ENCODE data around the gene NDUFA12.

Gene NDUFA12

DNA sequence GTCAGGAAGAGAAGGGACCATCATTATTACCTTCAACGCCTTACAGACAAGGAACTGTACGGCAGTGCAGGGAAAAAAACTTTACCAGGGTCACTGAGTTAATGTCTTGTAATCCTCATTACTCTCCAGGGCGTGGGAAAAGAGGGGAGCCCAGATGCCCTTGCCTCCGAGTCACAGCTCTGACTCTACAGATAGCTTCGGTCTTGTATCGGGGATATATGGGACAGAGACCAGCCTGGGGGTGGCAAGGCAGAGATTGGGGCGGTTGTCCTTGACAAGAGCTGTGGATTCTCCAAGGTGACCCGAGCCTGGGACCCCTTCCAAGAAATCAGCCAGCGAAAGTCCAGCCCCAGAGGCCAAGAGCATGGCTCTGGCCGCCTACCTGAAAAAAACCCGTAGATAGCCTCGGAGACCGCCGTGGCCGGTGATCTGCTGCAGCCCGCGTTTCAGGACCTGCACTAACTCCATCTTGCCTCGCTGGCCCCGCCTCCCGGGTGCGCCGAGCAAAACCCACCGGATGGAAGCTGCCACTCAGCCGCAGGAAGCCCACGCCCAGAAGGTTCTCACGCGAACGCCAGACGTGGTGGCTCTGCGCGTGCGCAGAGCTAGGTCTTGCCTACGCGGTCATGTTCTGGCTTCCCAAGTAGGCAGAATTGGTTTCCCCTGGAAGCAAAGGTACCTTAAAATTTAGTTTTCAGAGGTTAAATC, at the start of gene NDUFA12:
Gene NDUFA12 (minus strand): TSS at position 485 of the 708 bp plus-strand sequence. CDS start 17 bp downstream, at position 468.
- DNase-seq (ENCODE audit: low read depth), result peak; percentile 94

DNA sequence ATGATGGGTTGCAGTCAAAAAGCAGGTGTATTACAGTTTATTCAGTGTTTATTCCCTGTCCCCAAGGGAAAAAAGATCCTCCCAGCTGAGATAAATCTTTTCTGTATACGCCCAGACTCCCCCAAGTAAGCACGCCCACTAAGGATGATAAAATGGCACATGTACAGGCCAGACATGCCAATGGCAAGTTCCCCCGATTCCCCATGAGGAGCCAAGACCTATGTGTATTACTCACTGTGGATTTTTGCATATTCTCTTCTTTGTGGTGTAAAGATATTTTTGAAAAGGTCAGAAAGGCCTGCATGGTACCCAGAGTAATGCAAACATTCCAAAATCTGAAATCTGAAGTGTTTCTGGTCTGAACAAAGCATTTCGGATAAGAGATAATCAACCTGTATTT, 47.7 kb upstream of the NDUFA12 start:
- TF ChIP-seq, protein P1, sequence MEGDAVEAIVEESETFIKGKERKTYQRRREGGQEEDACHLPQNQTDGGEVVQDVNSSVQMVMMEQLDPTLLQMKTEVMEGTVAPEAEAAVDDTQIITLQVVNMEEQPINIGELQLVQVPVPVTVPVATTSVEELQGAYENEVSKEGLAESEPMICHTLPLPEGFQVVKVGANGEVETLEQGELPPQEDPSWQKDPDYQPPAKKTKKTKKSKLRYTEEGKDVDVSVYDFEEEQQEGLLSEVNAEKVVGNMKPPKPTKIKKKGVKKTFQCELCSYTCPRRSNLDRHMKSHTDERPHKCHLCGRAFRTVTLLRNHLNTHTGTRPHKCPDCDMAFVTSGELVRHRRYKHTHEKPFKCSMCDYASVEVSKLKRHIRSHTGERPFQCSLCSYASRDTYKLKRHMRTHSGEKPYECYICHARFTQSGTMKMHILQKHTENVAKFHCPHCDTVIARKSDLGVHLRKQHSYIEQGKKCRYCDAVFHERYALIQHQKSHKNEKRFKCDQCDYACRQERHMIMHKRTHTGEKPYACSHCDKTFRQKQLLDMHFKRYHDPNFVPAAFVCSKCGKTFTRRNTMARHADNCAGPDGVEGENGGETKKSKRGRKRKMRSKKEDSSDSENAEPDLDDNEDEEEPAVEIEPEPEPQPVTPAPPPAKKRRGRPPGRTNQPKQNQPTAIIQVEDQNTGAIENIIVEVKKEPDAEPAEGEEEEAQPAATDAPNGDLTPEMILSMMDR (IDR thresholded peaks at IDR 0.05; ENCODE audit: low read depth, low read length, missing control alignments), result no peak
- no peak overlapping the region for H3K4me3 ChIP-seq (ENCODE audit: low read depth, low read length)
- no peak for DNase-seq (ENCODE audit: low read depth)

More for the DNA sequence above, at the start of gene NDUFA12:
- H3K4me3 ChIP-seq (ENCODE audit: low read depth, low read length), result peak within 1 kb of the TSS; percentile 74
- TF ChIP-seq, protein P1 (IDR thresholded peaks at IDR 0.05; ENCODE audit: low read depth, low read length, missing control alignments), result no peak

DNA sequence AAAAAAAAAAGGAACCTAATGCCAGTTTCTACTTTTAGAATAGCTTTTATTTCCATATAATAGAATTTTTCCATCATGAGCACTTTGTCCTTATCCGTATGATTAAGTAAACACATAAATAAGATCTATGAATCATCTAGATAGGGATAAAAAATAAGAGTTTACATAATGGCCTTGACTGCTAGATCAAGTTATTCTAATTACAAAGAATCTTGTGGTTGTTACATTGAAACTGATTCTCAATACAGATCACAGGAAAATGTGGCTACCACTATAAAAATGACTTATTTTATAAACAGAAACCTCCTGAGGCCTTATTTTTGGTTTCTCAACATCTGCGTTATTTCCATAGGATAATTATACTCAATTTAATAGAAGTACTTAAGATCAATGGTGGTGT, 34.4 kb upstream of the NDUFA12 start:
- TF ChIP-seq, protein P1 (IDR thresholded peaks at IDR 0.05; ENCODE audit: low read depth, low read length, missing control alignments), result no peak
- no peak overlapping the region for H3K4me3 ChIP-seq (ENCODE audit: low read depth, low read length)
- no peak for DNase-seq (ENCODE audit: low read depth)

DNA sequence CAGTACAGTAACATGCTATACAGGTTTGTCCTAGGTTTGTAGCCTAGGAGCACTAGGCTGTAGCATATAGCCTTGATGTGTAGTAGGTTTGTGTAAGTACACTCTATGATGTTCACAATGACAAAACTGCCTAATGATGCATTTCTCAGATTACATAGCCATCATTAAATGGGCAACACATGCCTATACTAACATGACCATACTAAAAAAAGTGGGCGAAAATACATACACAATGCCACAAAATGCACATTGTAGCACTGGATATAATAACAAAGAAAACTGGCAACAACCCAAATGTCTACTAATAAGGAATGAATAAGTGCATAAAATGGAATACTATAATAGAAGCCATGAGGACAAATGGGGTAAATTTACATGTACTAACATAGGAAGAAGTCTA, 31.3 kb upstream of the NDUFA12 start:
- TF ChIP-seq, protein P1 (IDR thresholded peaks at IDR 0.05; ENCODE audit: low read depth, low read length, missing control alignments), result no peak

DNA sequence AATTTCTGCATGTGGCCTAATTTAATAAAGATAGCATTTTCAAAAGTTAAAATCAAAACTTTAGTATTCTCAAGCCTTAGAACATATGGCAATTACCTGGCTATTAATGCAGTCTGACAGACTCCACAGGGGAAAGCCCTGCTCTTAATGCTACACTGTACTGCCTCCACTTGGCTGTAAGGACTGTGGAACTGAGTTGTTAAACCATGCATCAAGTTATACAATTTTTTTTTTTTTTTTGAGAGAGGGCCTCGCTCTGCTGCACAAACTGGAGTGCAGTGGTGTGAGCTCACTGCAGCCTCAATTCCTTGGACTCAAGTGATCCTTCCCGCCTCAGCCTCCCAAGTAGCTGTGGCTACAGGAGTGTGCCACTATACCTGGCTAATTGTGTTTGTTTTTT, 19.0 kb upstream of the NDUFA12 start:
- TF ChIP-seq, protein P1 (IDR thresholded peaks at IDR 0.05; ENCODE audit: low read depth, low read length, missing control alignments), result no peak
- no peak overlapping the region for H3K4me3 ChIP-seq (ENCODE audit: low read depth, low read length)
- DNase-seq (ENCODE audit: low read depth), result no peak

More for the DNA sequence above, 31.3 kb upstream of the NDUFA12 start:
- H3K4me3 ChIP-seq (ENCODE audit: low read depth, low read length), result no peak overlapping the region
- no peak for DNase-seq (ENCODE audit: low read depth)

DNA sequence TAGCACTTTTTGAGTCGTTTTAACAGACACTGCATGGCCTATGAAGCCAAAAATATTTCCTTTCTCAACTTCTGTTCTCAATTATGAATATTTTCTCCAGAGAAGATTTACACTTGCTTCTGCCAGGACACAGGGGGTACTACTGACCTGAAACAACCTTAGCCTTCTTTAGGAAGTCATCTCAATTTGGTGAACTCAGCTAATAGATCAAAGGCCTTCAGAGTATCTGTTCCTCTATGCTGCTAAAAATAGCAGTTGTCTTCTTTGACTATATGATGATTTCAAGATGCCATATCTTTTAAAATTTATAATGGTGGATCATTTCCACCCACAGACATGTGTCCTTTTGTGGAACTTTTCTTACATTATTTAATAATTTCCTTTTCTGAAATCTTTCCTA, 14.0 kb upstream of the NDUFA12 start:
- H3K4me3 ChIP-seq (ENCODE audit: low read depth, low read length), result no peak overlapping the region
- DNase-seq (ENCODE audit: low read depth), result no peak
- TF ChIP-seq, protein P1 (IDR thresholded peaks at IDR 0.05; ENCODE audit: low read depth, low read length, missing control alignments), result no peak

DNA sequence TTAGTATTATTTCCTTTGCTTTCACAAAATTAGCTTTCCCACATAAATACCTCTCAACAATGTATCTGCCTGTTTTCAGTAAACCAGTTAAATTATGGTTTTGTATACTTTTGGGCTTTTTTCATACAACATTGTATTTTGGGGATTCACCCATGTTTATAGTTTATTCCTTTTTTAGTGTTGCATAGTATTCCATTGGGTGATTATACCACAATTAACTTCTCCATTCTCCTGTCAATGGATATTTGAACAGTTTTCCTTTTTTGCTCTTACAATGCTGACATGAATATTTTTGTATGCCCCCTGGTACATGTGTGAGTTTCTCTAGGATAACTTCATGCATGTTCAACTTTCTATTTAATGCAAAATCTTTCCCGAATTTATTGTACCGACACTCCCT, 12.6 kb upstream of the NDUFA12 start:
- TF ChIP-seq, protein P1 (IDR thresholded peaks at IDR 0.05; ENCODE audit: low read depth, low read length, missing control alignments), result no peak
- no peak for DNase-seq (ENCODE audit: low read depth)
- H3K4me3 ChIP-seq (ENCODE audit: low read depth, low read length), result no peak overlapping the region
